K562 (cell line): ENCODE data around the gene HSPB7. TPM values are rescaled to one million over a fixed set of nuclear protein-coding genes. Genes with fewer than 3 reads are reported as not detected.
A peak's percentile ranks its signal among the peaks of the same experiment; 100 is the strongest.

Experiments
- ARID1B ChIP-seq: fragments of 450-650 bp; IDR thresholded peaks from 2 replicates; pipeline ENCODE4 v1.6.1; 2016; ENCODE audit warnings: antibody characterized with exemption, mild to moderate bottlenecking, inconsistent platforms
- DMBX1 ChIP-seq: fragments of 250-450 bp; sonication (Bioruptor Pico); IDR thresholded peaks from 2 replicates; pipeline ENCODE4 v1.8.0; 2022; ENCODE audit warnings: inconsistent platforms, mild to moderate bottlenecking, moderate library complexity, borderline replicate concordance
- EP400 ChIP-seq: fragments of 450-650 bp; IDR thresholded peaks from 2 replicates; pipeline ENCODE4 v1.6.1; 2017; ENCODE audit warnings: antibody characterized with exemption, mild to moderate bottlenecking, moderate library complexity
- FUS ChIP-seq: fragments of 200-400 bp; formaldehyde crosslinking; optimal IDR thresholded peaks from 2 replicates; pipeline ENCODE3; 2017; ENCODE audit warnings: low read depth, low read length
- HEY1 ChIP-seq: fragments of 250-450 bp; sonication (Bioruptor Pico); IDR thresholded peaks from 2 replicates; pipeline ENCODE4 v1.5.0; 2020; ENCODE audit warnings: mild to moderate bottlenecking, moderate library complexity, borderline replicate concordance
- HNRNPK ChIP-seq: fragments of 200-400 bp; formaldehyde crosslinking; IDR thresholded peaks from one replicate; pipeline ENCODE4 v1.6.1; 2018; ENCODE audit warnings: mild to moderate bottlenecking, low read depth, low read length; ENCODE audit not compliant: poor library complexity, severe bottlenecking
- JUNB ChIP-seq: fragments of 450-650 bp; formaldehyde crosslinking; conservative IDR thresholded peaks from 2 replicates; pipeline ENCODE4 v1.4.0; 2020; ENCODE audit warnings: mild to moderate bottlenecking
- KDM4B ChIP-seq, 2 experiments: fragments of 450-650 bp in 1 of 2; sonication (generic) in 1 of 2; IDR thresholded peaks; 2 replicates each; pipeline ENCODE4 v1.6.1; 2016 to 2017; ENCODE audit warnings: borderline replicate concordance in 2 of 2, antibody characterized with exemption in 1 of 2, low read depth in 1 of 2, mild to moderate bottlenecking in 1 of 2
- MIER1 ChIP-seq: fragments of 450-650 bp; IDR thresholded peaks from 2 replicates; pipeline ENCODE4 v1.6.1; 2016; ENCODE audit warnings: antibody characterized with exemption, mild to moderate bottlenecking, low read depth
- NELFE ChIP-seq: IDR thresholded peaks from 2 replicates; pipeline ENCODE4 v1.6.1; 2011; ENCODE audit warnings: mild to moderate bottlenecking; ENCODE audit not compliant: insufficient read depth, insufficient read length
- NEUROD1 ChIP-seq: fragments of 150-350 bp; IDR thresholded peaks from 2 replicates; pipeline ENCODE4 v1.6.1; 2014; ENCODE audit warnings: borderline replicate concordance, low read length, low read depth; ENCODE audit not compliant: partially characterized antibody
- RNF2 ChIP-seq: sonication (generic); IDR thresholded peaks from 2 replicates; pipeline ENCODE4 v1.6.1; 2016
- SREBF2 ChIP-seq: sonication (generic); formaldehyde crosslinking; IDR thresholded peaks from 2 replicates; pipeline ENCODE4 v1.4.0; 2020; ENCODE audit warnings: mild to moderate bottlenecking, missing genetic modification reagents
- TBL1XR1 ChIP-seq, 2 experiments: IDR thresholded peaks; 2 replicates each; pipeline ENCODE4 v1.6.1; 2012; ENCODE audit warnings: improper control_type of control experiment in 2 of 2, low read length in 2 of 2, mild to moderate bottlenecking in 1 of 2
- ZKSCAN8 ChIP-seq: fragments of 200-800 bp; sonication (Bioruptor generic); IDR thresholded peaks from 2 replicates; pipeline ENCODE4 v1.6.1; 2016; ENCODE audit warnings: missing genetic modification characterization, missing compliant biosample characterization
- ZNF695 ChIP-seq: fragments of 450-650 bp; formaldehyde crosslinking; IDR thresholded peaks from 2 replicates; pipeline ENCODE4 v1.4.0; 2020; ENCODE audit warnings: mild to moderate bottlenecking, moderate library complexity
- polyA plus RNA-seq, 8 experiments: library from polyadenylated mRNA; depleted of rRNA in 4 of 8; stranded (reverse) in 5 of 8; unstranded in 3 of 8; fragments of >200 nt; fragmentation: Nextera tagmentation in 2 of 8; fragmentation: Illumina TruSeq in 1 of 8; extraction: Ambion mirVana in 2 of 8; extraction: Trizol in 1 of 8; gene quantifications; 2 replicates each; pipeline versions ENCODE4 v1.2.1 to v1.2.3, GENCODE V29; 2011 to 2014; ENCODE audit warnings: inconsistent platforms in 1 of 8, missing spikeins in 1 of 8
- total RNA-seq, 7 experiments: library from RNA; depleted of rRNA in 6 of 7; stranded (reverse); fragments of >200 nt in 6 of 7; fragmentation: Illumina TruSeq in 2 of 7; extraction: Trizol in 2 of 7; gene quantifications; 2 replicates each; pipeline versions ENCODE4 v1.2.1 to v1.2.3, GENCODE V29; 2011 to 2021; ENCODE audit warnings: low replicate concordance in 1 of 7
- TF ChIP-seq, protein P1 (sequence below): conservative IDR thresholded peaks from 2 replicates; pipeline ENCODE4 v1.6.1; 2011; ENCODE audit warnings: low read depth, mild to moderate bottlenecking, low read length; ENCODE audit not compliant: control insufficient read depth
- TF ChIP-seq, protein P2 (sequence below): fragments of 450-650 bp; IDR thresholded peaks from 2 replicates; pipeline ENCODE4 v1.6.1; 2016; ENCODE audit warnings: mild to moderate bottlenecking
- TF ChIP-seq, protein P3 (sequence below): fragments of 450-650 bp; IDR thresholded peaks from 2 replicates; pipeline ENCODE4 v1.6.1; 2016; ENCODE audit warnings: borderline replicate concordance

Gene HSPB7
- total and polyA plus RNA-seq, 9 of the 15 experiments (the other 6 are each of a cell fraction or from before 2014, with no cell fraction given): 0.05 to 0.19 (median 0.07) TPM; not detected in 6

DNA sequence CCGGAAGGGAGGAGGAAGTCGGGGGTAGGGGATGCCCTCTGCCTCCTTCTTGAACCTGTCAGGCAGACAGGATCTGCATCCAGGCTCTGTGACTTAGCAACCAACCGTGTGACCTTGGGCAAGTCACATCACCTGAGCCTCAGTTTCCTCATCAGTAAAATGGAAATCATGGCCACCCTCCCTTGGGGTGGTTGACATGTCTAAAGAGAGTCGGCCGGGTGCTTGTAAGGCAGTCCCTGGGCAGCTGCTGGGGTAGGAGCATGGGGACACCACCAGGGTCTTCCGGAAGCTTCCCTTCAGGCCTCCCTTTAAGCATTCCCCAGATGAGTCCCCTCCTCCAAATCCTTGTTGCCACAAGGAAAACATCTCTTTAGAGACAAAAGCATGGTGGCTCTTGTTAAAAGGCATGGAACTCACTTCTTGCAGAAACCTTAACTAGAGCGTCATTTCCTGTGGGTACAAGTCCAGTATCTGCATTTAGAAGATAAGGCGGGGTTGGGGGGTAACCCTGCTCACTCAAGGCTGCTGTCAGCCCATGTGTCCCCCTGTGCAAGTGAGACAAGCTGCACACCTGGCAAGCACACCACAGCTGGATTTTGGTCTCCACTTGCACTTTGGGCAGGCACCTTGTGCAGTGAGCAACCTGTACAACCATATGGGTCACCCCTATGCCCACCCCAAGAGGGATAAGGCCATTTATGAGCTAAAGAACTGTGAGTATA is 36.1 kb upstream of the HSPB7 start (continued):
- TF ChIP-seq NELFE (no peak), FUS (no peak), NEUROD1 (peak; percentile 25), RNF2 (no peak), SREBF2 (CRISPR knock-in tag) (no peak), ZNF695 (CRISPR knock-in tag) (no peak), EP400 (no peak), TBL1XR1 (IDR thresholded peaks at IDR 0.05; ENCODE audit: low read length in 2 of 2) (peak; percentile 42 to 68; a peak in 1 of 4 replicates), ZKSCAN8 (peak; percentile 67; the same call in 1 of the 2 replicates), DMBX1 (CRISPR knock-in tag) (peak; percentile 81; the same call in 1 of the 2 replicates), JUNB (no peak), MIER1 (0 out of 2 replicates have a peak, but pooled peaks have one; percentile 23), HNRNPK (no peak), HEY1 (CRISPR knock-in tag) (no peak), ARID1B (peak; percentile 93), KDM4B (IDR thresholded peaks at IDR 0.05; ENCODE audit: borderline replicate concordance in 2 of 2, low read depth in 1 of 2) (no peak)
- TF ChIP-seq, protein P1, sequence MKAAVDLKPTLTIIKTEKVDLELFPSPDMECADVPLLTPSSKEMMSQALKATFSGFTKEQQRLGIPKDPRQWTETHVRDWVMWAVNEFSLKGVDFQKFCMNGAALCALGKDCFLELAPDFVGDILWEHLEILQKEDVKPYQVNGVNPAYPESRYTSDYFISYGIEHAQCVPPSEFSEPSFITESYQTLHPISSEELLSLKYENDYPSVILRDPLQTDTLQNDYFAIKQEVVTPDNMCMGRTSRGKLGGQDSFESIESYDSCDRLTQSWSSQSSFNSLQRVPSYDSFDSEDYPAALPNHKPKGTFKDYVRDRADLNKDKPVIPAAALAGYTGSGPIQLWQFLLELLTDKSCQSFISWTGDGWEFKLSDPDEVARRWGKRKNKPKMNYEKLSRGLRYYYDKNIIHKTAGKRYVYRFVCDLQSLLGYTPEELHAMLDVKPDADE: peak; percentile 94
- TF ChIP-seq, protein P2, sequence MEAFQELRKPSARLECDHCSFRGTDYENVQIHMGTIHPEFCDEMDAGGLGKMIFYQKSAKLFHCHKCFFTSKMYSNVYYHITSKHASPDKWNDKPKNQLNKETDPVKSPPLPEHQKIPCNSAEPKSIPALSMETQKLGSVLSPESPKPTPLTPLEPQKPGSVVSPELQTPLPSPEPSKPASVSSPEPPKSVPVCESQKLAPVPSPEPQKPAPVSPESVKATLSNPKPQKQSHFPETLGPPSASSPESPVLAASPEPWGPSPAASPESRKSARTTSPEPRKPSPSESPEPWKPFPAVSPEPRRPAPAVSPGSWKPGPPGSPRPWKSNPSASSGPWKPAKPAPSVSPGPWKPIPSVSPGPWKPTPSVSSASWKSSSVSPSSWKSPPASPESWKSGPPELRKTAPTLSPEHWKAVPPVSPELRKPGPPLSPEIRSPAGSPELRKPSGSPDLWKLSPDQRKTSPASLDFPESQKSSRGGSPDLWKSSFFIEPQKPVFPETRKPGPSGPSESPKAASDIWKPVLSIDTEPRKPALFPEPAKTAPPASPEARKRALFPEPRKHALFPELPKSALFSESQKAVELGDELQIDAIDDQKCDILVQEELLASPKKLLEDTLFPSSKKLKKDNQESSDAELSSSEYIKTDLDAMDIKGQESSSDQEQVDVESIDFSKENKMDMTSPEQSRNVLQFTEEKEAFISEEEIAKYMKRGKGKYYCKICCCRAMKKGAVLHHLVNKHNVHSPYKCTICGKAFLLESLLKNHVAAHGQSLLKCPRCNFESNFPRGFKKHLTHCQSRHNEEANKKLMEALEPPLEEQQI: no peak; the same call in 1 of the 2 replicates
- TF ChIP-seq, protein P3, sequence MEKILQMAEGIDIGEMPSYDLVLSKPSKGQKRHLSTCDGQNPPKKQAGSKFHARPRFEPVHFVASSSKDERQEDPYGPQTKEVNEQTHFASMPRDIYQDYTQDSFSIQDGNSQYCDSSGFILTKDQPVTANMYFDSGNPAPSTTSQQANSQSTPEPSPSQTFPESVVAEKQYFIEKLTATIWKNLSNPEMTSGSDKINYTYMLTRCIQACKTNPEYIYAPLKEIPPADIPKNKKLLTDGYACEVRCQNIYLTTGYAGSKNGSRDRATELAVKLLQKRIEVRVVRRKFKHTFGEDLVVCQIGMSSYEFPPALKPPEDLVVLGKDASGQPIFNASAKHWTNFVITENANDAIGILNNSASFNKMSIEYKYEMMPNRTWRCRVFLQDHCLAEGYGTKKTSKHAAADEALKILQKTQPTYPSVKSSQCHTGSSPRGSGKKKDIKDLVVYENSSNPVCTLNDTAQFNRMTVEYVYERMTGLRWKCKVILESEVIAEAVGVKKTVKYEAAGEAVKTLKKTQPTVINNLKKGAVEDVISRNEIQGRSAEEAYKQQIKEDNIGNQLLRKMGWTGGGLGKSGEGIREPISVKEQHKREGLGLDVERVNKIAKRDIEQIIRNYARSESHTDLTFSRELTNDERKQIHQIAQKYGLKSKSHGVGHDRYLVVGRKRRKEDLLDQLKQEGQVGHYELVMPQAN: no peak
